Right atrium auricular region (tissue), 2 donors: ENCODE data around the gene PLAA. TPM values are rescaled to one million over a fixed set of nuclear protein-coding genes. Genes with fewer than 3 reads are reported as not detected.

Experiments
- DNase-seq: peaks from one replicate; pipeline ENCODE4 v3.0.0-alpha.2; 2019; ENCODE audit warnings: low spot score
- H3K27ac ChIP-seq, 2 donors: fragments of 200-600 bp; sonication (generic); 1 replicate in 1 of 2; 2 replicates in 1 of 2; pipeline ENCODE4 v1.5.1; 2016 to 2019
- H3K27me3 ChIP-seq, 2 donors: fragments of 200-600 bp; sonication (generic); one replicate each; pipeline versions ENCODE4 v1.5.1 to v1.6.0; 2017 to 2019
- H3K36me3 ChIP-seq: fragments of 200-600 bp; sonication (generic); one replicate; pipeline ENCODE4 v1.5.1; 2016
- H3K4me1 ChIP-seq, 2 donors: fragments of 200-600 bp; sonication (generic); one replicate each; pipeline versions ENCODE4 v1.5.1 to v1.6.0; 2017 to 2019
- H3K4me3 ChIP-seq, 2 donors: fragments of 200-600 bp; sonication (generic); 1 replicate in 1 of 2; 2 replicates in 1 of 2; pipeline ENCODE4 v1.5.1; 2017 to 2019; ENCODE audit warnings: mild to moderate bottlenecking in 1 of 2, moderate library complexity in 1 of 2
- H3K9me3 ChIP-seq, 2 donors: fragments of 200-600 bp; sonication (generic); one replicate each; pipeline ENCODE4 v1.5.1; 2019
- total RNA-seq, 2 donors: library from RNA; depleted of rRNA; stranded (reverse); fragments of >200 nt; gene quantifications; one replicate each; pipeline ENCODE4 v1.1.0, GENCODE V29; 2016
- TF ChIP-seq, protein P1 (sequence below), 2 donors: fragments of 200-600 bp; sonication (generic); IDR thresholded peaks; one replicate each; pipeline ENCODE4 v1.5.1; 2019; ENCODE audit warnings: antibody characterized with exemption in 2 of 2

The PLAA gene
- total RNA-seq, 2 donors from 2014 or later, result 19.7 to 24.4 TPM

GRCh38 chr9:26940779-26941178, 6.3 kb downstream of the PLAA start:
- no peak overlapping the region for H3K4me3 ChIP-seq
- no peak overlapping the region for H3K27ac ChIP-seq
- H3K36me3 ChIP-seq, result no peaks in the 10 kb centered on the region
- H3K9me3 ChIP-seq, result peaks cover 0 to 10% of the 10 kb centered on the region in 2 donors
- H3K27me3 ChIP-seq, result no peaks in the 10 kb centered on the region
- H3K4me1 ChIP-seq, result peaks cover 0 to 22% of the 10 kb centered on the region in 2 donors
- TF ChIP-seq, protein P1, sequence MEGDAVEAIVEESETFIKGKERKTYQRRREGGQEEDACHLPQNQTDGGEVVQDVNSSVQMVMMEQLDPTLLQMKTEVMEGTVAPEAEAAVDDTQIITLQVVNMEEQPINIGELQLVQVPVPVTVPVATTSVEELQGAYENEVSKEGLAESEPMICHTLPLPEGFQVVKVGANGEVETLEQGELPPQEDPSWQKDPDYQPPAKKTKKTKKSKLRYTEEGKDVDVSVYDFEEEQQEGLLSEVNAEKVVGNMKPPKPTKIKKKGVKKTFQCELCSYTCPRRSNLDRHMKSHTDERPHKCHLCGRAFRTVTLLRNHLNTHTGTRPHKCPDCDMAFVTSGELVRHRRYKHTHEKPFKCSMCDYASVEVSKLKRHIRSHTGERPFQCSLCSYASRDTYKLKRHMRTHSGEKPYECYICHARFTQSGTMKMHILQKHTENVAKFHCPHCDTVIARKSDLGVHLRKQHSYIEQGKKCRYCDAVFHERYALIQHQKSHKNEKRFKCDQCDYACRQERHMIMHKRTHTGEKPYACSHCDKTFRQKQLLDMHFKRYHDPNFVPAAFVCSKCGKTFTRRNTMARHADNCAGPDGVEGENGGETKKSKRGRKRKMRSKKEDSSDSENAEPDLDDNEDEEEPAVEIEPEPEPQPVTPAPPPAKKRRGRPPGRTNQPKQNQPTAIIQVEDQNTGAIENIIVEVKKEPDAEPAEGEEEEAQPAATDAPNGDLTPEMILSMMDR (IDR thresholded peaks at IDR 0.05), result no peak
- no peak for DNase-seq

GRCh38 chr9:26939955-26940711, 6.9 kb downstream of the PLAA start:
- TF ChIP-seq, protein P1 (IDR thresholded peaks at IDR 0.05), result no peak
- Histone ChIP-seq H3K27ac (no peak overlapping the region), H3K4me3 (no peak overlapping the region), H3K36me3 (no peaks in the 10 kb centered on the region), H3K4me1 (peaks cover 0 to 16% of the 10 kb centered on the region in 2 donors), H3K27me3 (no peaks in the 10 kb centered on the region), H3K9me3 (peaks cover 0 to 10% of the 10 kb centered on the region in 2 donors)
- DNase-seq, result no peak

- H3K36me3 ChIP-seq, result peaks cover 4% of the 10 kb centered on the region
- TF ChIP-seq, protein P1 (IDR thresholded peaks at IDR 0.05), result no peak
- H3K4me1 ChIP-seq, result peaks cover 0 to 7% of the 10 kb centered on the region in 2 donors
- no peak overlapping the region for H3K27ac ChIP-seq
- no peaks in the 10 kb centered on the region for H3K27me3 ChIP-seq
- H3K9me3 ChIP-seq, result peaks cover 0 to 10% of the 10 kb centered on the region in 2 donors
- no peak overlapping the region for H3K4me3 ChIP-seq
- no peak for DNase-seq
Measured at GRCh38 chr9:26937816-26938371, 9.1 kb downstream of the PLAA start.

GRCh38 chr9:26935847-26936246, 11.2 kb downstream of the PLAA start:
- DNase-seq, result no peak
- no peak overlapping the region for H3K4me3 ChIP-seq
- H3K36me3 ChIP-seq, result peaks cover 4% of the 10 kb centered on the region
- TF ChIP-seq, protein P1 (IDR thresholded peaks at IDR 0.05), result no peak
- H3K9me3 ChIP-seq, result peaks cover 0 to 10% of the 10 kb centered on the region in 2 donors
- H3K27ac ChIP-seq, result no peak overlapping the region
- peaks cover 0 to 7% of the 10 kb centered on the region in 2 donors for H3K4me1 ChIP-seq
- no peaks in the 10 kb centered on the region for H3K27me3 ChIP-seq

DNA sequence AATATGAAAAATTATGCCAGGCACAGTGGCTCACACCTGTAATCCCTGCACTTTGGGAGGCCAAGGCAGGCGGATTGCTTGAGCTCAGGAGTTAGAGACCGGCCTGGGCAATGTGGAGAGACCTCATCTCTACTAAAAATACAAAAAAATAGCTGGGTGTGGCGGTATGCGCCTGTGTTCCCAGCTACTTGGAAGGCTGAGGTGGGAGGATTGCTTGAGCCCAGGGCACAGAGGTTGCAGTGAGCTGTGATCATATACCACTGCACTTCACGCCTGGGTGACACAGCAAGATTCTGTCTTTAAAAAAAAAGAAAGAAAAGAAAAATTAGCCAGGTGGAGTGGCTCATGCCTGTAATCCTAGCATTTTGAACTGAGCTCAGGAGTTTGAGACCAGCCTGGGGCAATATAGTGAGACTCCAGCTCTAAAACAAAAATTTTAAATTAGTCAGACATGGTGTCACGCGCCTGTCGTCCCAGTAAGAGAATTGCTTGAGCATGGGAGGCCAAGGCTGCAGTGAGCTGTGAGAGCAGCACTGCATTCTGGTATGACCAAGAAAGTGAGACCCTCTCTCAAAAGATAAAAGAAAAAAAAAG, 18.0 kb downstream of the PLAA start:
- TF ChIP-seq, protein P1 (IDR thresholded peaks at IDR 0.05), result no peak
- Histone ChIP-seq H3K27me3 (no peaks in the 10 kb centered on the region), H3K4me3 (no peak overlapping the region), H3K27ac (no peak overlapping the region), H3K36me3 (peaks cover 43% of the 10 kb centered on the region), H3K4me1 (no peaks in the 10 kb centered on the region), H3K9me3 (no peaks in the 10 kb centered on the region)
- no peak for DNase-seq
